ENCODE results near the gene DLG2. TPM values are rescaled to one million over a fixed set of nuclear protein-coding genes. Genes with fewer than 3 reads are reported as not detected.

Gene DLG2
- total RNA-seq, 1 experiment from 2014 or later = 1.8 TPM

DNA sequence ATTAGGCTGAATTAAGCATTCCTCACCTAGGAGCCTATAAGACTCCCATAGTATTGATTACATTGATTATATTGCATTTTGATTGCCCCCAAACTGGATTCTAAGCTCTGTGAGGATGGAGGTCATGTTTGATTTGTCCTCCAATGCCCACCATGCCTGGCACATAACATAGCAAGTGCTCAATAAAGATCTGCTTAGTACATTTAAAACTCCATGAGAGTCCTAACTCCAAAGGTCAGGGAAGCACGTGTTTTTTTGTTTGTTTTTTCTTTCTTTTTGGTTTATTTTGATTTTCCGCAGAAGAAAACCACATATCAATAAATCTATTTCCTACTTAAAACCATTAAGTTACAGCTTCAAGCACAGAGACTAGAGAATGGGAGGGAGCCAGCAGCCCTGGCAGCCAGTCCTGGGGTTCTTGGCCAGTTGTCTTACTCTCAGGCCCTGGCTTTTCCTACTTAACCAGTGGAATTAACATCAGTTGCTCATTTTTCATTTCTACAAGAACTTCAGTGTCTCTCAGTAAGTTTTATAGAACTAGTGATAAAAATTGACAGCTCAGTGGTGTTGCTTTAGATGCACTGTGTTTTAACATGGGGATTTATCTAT, 1911.1 kb downstream of the DLG2 start:
- H3K36me3 ChIP-seq (replicated peaks; ENCODE audit: control insufficient read depth, insufficient read depth, low read length) = no peaks in the 10 kb centered on the region
- DNase-seq = no peak
- no peaks in the 10 kb centered on the region for H3K27me3 ChIP-seq (ENCODE audit: control insufficient read depth, insufficient read depth, low read length)
- no peak overlapping the region for H3K4me3 ChIP-seq (ENCODE audit: insufficient read depth, low read depth, low read length)

DNA sequence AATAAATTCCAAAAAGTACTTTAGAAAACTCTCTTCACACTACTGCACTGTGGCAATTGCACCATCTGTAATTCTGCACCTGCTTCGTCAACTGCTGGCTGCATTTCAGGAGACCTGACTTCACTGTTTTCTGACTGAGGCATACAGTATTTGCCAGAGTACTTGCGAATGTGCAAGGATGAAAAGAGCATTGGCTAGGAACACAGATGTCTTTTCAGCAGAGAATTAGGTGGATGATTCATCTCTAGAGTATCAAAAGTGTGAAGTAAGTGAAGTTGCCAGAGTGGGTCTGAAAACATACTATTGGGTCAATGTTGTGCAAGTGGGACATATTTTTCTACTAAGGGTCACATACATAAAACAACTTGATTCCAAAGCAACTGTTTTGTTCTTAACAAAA, 1913.4 kb downstream of the DLG2 start:
- no peak for DNase-seq

GRCh38 chr11:83711106-83711527, 1916.0 kb downstream of the DLG2 start:
- Histone ChIP-seq H3K27me3 (ENCODE audit: control insufficient read depth, insufficient read depth, low read length) (no peaks in the 10 kb centered on the region), H3K36me3 (replicated peaks; ENCODE audit: control insufficient read depth, insufficient read depth, low read length) (no peaks in the 10 kb centered on the region), H3K4me3 (ENCODE audit: insufficient read depth, low read depth, low read length) (no peak overlapping the region)
- no peak for DNase-seq

More for the DNA sequence above, 1913.4 kb downstream of the DLG2 start:
- H3K36me3 ChIP-seq (replicated peaks; ENCODE audit: control insufficient read depth, insufficient read depth, low read length) = no peaks in the 10 kb centered on the region
- no peaks in the 10 kb centered on the region for H3K27me3 ChIP-seq (ENCODE audit: control insufficient read depth, insufficient read depth, low read length)
- H3K4me3 ChIP-seq (ENCODE audit: insufficient read depth, low read depth, low read length) = no peak overlapping the region

DNA sequence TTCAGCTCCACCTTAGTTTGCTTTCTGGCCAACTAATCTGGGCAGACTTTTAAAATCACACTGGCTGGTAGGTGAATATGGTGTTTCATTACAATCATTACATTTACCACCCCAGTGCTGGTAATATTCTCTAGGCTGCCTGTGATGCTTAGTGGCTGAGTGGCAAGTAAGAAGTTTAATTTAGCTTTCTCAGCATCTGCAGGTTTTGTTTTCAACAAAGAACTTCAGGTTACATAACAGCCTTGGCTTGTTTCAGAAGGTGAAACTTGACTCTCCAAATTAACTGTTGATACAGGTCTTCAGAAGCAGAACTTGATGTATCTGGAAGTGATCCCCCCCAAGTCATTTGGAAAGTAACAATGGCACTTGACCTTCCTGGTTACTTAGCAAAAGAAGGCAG, 1917.7 kb downstream of the DLG2 start:
- no peak for DNase-seq
- Histone ChIP-seq H3K4me3 (ENCODE audit: insufficient read depth, low read depth, low read length) (no peak overlapping the region), H3K27me3 (ENCODE audit: control insufficient read depth, insufficient read depth, low read length) (no peaks in the 10 kb centered on the region), H3K36me3 (replicated peaks; ENCODE audit: control insufficient read depth, insufficient read depth, low read length) (no peaks in the 10 kb centered on the region)

GRCh38 chr11:83706566-83706965, 1920.6 kb downstream of the DLG2 start:
- DNase-seq = no peak
- H3K36me3 ChIP-seq (replicated peaks; ENCODE audit: control insufficient read depth, insufficient read depth, low read length) = no peaks in the 10 kb centered on the region
- no peaks in the 10 kb centered on the region for H3K27me3 ChIP-seq (ENCODE audit: control insufficient read depth, insufficient read depth, low read length)
- H3K4me3 ChIP-seq (ENCODE audit: insufficient read depth, low read depth, low read length) = no peak overlapping the region

GRCh38 chr11:83702796-83703195, 1924.3 kb downstream of the DLG2 start:
- no peak for DNase-seq
- H3K4me3 ChIP-seq (ENCODE audit: insufficient read depth, low read depth, low read length) = no peak overlapping the region
- H3K36me3 ChIP-seq (replicated peaks; ENCODE audit: control insufficient read depth, insufficient read depth, low read length) = no peaks in the 10 kb centered on the region
- H3K27me3 ChIP-seq (ENCODE audit: control insufficient read depth, insufficient read depth, low read length) = no peaks in the 10 kb centered on the region

GRCh38 chr11:83697518-83697917, 1929.6 kb downstream of the DLG2 start:
- no peaks in the 10 kb centered on the region for H3K27me3 ChIP-seq (ENCODE audit: control insufficient read depth, insufficient read depth, low read length)
- DNase-seq = no peak
- no peaks in the 10 kb centered on the region for H3K36me3 ChIP-seq (replicated peaks; ENCODE audit: control insufficient read depth, insufficient read depth, low read length)
- H3K4me3 ChIP-seq (ENCODE audit: insufficient read depth, low read depth, low read length) = no peak overlapping the region

DNA sequence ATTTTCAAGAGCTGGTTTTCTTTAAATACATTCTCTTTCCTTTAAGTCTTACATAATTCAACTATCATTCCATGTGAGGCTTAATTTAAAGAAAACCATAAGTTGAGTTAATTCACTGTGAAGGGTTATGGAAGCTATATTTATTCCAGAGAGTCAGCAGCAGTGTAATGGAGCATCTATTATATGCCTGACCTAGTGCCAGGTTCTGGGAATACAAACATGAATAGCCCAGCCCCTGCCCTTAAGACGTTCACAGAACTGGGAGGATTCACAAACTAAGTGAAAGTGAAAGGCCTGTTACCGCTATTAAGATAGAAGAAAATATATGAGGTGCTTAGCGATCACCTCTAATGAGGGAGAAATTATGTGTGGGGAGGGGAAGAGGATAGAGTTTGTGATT, 1932.1 kb downstream of the DLG2 start:
- DNase-seq = no peak
- H3K36me3 ChIP-seq (replicated peaks; ENCODE audit: control insufficient read depth, insufficient read depth, low read length) = no peaks in the 10 kb centered on the region
- no peak overlapping the region for H3K4me3 ChIP-seq (ENCODE audit: insufficient read depth, low read depth, low read length)
- no peaks in the 10 kb centered on the region for H3K27me3 ChIP-seq (ENCODE audit: control insufficient read depth, insufficient read depth, low read length)

GRCh38 chr11:83694191-83694910, 1932.8 kb downstream of the DLG2 start:
- no peaks in the 10 kb centered on the region for H3K36me3 ChIP-seq (replicated peaks; ENCODE audit: control insufficient read depth, insufficient read depth, low read length)
- DNase-seq = no peak
- H3K4me3 ChIP-seq (ENCODE audit: insufficient read depth, low read depth, low read length) = no peak overlapping the region
- H3K27me3 ChIP-seq (ENCODE audit: control insufficient read depth, insufficient read depth, low read length) = no peaks in the 10 kb centered on the region

DNA sequence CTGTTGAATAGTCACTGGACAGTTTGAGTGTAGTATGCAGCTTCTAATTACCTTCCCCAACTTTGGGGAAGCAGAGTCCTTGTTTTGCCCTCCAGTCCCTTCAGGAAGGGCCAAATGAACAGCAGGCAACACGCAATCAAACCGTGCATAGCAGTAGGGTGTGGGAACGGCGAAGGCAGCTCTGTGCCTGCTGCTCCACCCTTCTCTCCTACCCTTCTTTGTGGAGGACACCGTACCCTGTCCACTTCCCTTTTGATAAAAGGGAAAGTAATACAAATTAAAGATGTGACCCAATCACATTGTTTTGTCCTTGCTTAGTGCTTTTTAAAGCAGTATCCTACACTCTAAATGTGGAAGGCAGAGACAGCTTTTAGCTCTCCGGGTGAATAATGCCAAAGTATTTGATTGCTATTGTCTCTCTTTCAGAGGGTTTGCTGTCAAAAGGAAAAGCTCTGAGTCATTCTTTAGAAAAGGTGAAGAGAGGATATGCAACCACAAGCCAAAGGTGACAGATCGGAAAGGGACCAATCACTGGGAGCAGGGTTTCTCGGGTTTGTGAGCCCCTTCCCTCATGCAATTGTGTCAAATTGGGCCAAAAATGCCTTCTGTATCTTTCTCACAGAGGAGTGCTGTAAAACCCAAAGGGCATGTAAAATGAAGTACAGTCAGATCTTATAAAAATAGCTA, 1933.7 kb downstream of the DLG2 start:
- no peak overlapping the region for H3K4me3 ChIP-seq (ENCODE audit: insufficient read depth, low read depth, low read length)
- H3K36me3 ChIP-seq (replicated peaks; ENCODE audit: control insufficient read depth, insufficient read depth, low read length) = no peaks in the 10 kb centered on the region
- H3K27me3 ChIP-seq (ENCODE audit: control insufficient read depth, insufficient read depth, low read length) = no peaks in the 10 kb centered on the region
- no peak for DNase-seq

DNA sequence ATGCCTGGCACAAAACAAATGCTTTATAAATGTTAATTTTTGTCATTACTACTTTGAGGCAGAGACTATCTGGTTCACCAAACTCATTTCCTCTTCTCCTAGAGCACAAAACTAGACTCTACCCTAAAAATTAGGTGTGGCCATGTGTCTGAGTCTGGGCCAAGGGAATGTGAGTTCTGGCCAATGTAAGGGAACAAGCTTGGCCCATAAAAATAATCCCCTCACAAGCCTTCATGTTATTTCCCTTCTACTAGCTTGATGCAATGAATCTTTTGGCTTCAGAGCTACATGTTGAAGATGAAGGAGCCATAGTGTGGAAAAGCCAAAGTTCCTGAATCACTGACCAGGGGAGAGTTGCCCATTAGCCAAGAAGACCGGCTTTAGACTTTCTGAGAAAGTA, 1934.5 kb downstream of the DLG2 start:
- Histone ChIP-seq H3K27me3 (ENCODE audit: control insufficient read depth, insufficient read depth, low read length) (no peaks in the 10 kb centered on the region), H3K36me3 (replicated peaks; ENCODE audit: control insufficient read depth, insufficient read depth, low read length) (no peaks in the 10 kb centered on the region), H3K4me3 (ENCODE audit: insufficient read depth, low read depth, low read length) (no peak overlapping the region)
- DNase-seq = no peak

DNA sequence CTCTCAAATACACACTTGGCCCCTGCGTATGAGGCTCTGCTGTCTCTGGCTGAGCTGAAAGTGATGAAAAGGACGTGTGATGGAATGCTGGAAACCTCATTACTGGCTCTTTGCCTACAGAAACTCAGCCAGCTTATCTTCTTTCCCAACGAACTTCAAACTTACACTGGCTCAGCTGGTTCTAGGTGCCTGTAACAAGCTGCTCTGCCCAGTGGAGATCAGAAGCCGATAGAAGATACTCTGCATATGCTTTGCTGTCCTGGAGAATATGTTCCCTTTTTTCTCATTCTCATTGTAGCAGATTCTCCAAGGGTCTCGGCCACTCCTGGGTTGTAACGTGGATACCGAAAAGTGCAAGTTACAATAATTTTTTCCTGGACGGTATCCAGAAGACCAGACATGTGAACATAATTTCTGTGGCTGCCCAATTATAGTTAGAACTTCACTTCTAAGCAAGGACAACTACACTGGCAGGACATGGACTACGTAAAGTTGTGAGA, 1935.6 kb downstream of the DLG2 start:
- no peaks in the 10 kb centered on the region for H3K27me3 ChIP-seq (ENCODE audit: control insufficient read depth, insufficient read depth, low read length)
- H3K36me3 ChIP-seq (replicated peaks; ENCODE audit: control insufficient read depth, insufficient read depth, low read length) = no peaks in the 10 kb centered on the region
- DNase-seq = no peak
- H3K4me3 ChIP-seq (ENCODE audit: insufficient read depth, low read depth, low read length) = no peak overlapping the region

DNA sequence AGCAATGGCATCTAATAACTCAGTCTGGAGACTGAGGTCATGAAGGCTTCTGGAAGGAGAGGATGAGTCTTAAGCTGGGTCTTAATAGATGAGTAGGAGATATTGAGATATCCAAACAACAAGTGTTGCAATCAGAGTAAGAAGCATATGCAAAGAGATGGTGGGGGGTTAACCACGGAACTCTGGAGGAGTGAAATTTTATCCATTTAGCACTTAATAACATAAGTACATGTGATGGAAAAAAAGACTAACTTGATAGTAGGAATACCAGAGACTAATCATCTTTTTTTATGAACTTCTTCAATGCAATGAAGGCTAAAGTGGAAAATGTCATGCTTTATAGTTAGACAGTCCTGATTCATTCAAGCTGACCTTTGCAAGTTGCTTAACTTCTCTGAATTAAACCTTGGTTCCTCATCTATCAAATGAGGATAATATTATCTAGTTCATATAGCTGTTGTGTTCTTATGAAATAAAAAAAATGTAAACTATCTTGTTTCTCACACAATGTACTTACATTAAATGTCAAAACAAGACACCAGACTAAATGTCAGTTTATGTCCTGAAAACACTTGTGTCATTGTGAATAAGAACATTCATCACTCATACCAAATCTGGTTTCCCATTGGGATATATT, 1937.9 kb downstream of the DLG2 start:
- Histone ChIP-seq H3K36me3 (replicated peaks; ENCODE audit: control insufficient read depth, insufficient read depth, low read length) (no peaks in the 10 kb centered on the region), H3K27me3 (ENCODE audit: control insufficient read depth, insufficient read depth, low read length) (no peaks in the 10 kb centered on the region), H3K4me3 (ENCODE audit: insufficient read depth, low read depth, low read length) (no peak overlapping the region)
- DNase-seq = no peak

- no peaks in the 10 kb centered on the region for H3K27me3 ChIP-seq (ENCODE audit: control insufficient read depth, insufficient read depth, low read length)
- H3K4me3 ChIP-seq (ENCODE audit: insufficient read depth, low read depth, low read length) = no peak overlapping the region
- no peaks in the 10 kb centered on the region for H3K36me3 ChIP-seq (replicated peaks; ENCODE audit: control insufficient read depth, insufficient read depth, low read length)
- DNase-seq = no peak
These were observed 1939.4 kb downstream of the DLG2 start for GRCh38 chr11:83687787-83688186.

DNA sequence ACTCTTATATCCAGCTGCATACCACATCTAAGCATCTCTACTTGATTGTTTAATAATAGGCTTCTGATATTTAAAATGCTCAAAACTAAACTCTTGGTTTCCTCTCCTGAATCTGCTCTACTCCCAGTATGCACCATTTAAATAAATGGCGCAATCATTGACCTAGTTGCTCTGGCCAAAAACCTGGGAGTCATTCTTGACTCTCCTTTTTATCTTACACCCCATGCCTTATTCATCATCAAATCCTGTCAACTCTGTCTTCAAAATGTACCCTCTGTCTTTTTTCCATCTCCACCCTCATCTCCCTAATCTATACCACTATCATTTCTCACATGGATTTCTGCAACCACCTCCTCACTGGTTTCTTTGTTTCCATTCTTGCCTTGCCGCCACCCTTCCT, 1941.4 kb downstream of the DLG2 start:
- H3K4me3 ChIP-seq (ENCODE audit: insufficient read depth, low read depth, low read length) = no peak overlapping the region
- H3K27me3 ChIP-seq (ENCODE audit: control insufficient read depth, insufficient read depth, low read length) = no peaks in the 10 kb centered on the region
- no peak for DNase-seq
- no peaks in the 10 kb centered on the region for H3K36me3 ChIP-seq (replicated peaks; ENCODE audit: control insufficient read depth, insufficient read depth, low read length)

Data from H7 (cell line).